H1 (cell line): ENCODE measurements around the gene TIMP4. TPM values are rescaled to one million over a fixed set of nuclear protein-coding genes. Genes with fewer than 3 reads are reported as not detected.

Experiments
- EP300 ChIP-seq, 2 experiments: IDR thresholded peaks; 1 replicate in 1 of 2; 2 replicates in 1 of 2; pipeline ENCODE4 v1.6.1; 2011 to 2012; ENCODE audit warnings: low read depth in 2 of 2, low read length in 2 of 2, mild to moderate bottlenecking in 2 of 2, borderline replicate concordance in 1 of 2, inconsistent platforms in 1 of 2, moderate library complexity in 1 of 2
- HDAC2 ChIP-seq, 2 experiments: fragments of 300-600 bp in 1 of 2; sonication (generic) in 1 of 2; IDR thresholded peaks; 2 replicates each; pipeline ENCODE4 v1.6.1; 2011 to 2012; ENCODE audit warnings: low read depth in 2 of 2, low read length in 2 of 2, mild to moderate bottlenecking in 2 of 2, moderate library complexity in 2 of 2, borderline replicate concordance in 1 of 2, inconsistent platforms in 1 of 2
- POLR2AphosphoS5 ChIP-seq: IDR thresholded peaks from 2 replicates; pipeline ENCODE4 v1.6.1; 2011; ENCODE audit warnings: low read depth, low read length
- RXRA ChIP-seq: IDR thresholded peaks from 2 replicates; pipeline ENCODE4 v1.6.1; 2011; ENCODE audit warnings: low read depth, mild to moderate bottlenecking, low read length, moderate library complexity; ENCODE audit not compliant: insufficient read depth
- polyA plus RNA-seq, 7 experiments: library from polyadenylated mRNA; depleted of rRNA in 3 of 7; stranded (reverse) in 5 of 7; unstranded in 2 of 7; fragments of >200 nt in 5 of 7; fragments of 200-250 nt in 2 of 7; gene quantifications; 1 replicate in 5 of 7; 2 replicates in 1 of 7; 4 replicates in 1 of 7; pipeline versions ENCODE4 v1.2.1 to v1.2.3, GENCODE V29; 2011 to 2013; ENCODE audit warnings: missing spikeins in 2 of 7, mixed read lengths in 2 of 7
- total RNA-seq: library from RNA; stranded (reverse); fragmentation: NEBNext Ultra II Directional; extraction: Animal tissue kit (Norgen Biotek cat#: 25700); gene quantifications from 2 replicates; pipeline ENCODE4 v1.2.1, GENCODE V29; 2021

Gene TIMP4
- total and polyA plus RNA-seq, 2 of the 8 experiments (the other 6 are each of a cell fraction or from before 2014, with no cell fraction given), result 5.1 to 8.7 TPM

GRCh38 chr3:12131351-12132090 lies 27.2 kb downstream of the TIMP4 start (continued):
- TF ChIP-seq POLR2AphosphoS5, result no peak
- no peak for TF ChIP-seq EP300 (IDR thresholded peaks at IDR 0.05; ENCODE audit: borderline replicate concordance in 1 of 2, low read depth in 2 of 2, low read length in 2 of 2)
- no peak for TF ChIP-seq RXRA
- no peak for TF ChIP-seq HDAC2 (IDR thresholded peaks at IDR 0.05; ENCODE audit: borderline replicate concordance in 1 of 2, low read depth in 2 of 2, low read length in 2 of 2)
